Endothelial cell (in vitro differentiated cells): Measurements from ENCODE around the gene GPR107. TPM values are rescaled to one million over a fixed set of nuclear protein-coding genes. Genes with fewer than 3 reads are reported as not detected.

Source experiments
- DNase-seq: peaks from one replicate; pipeline ENCODE4 v3.0.0; 2021; ENCODE audit warnings: low spot score
- H3K27ac Mint-ChIP-seq: one replicate; pipeline ENCODE4 v1.8.0; 2021; ENCODE audit warnings: mixed read lengths, inconsistent platforms; ENCODE audit not compliant: unreplicated experiment
- H3K27me3 Mint-ChIP-seq: one replicate; pipeline ENCODE4 v1.8.0; 2021; ENCODE audit warnings: mild to moderate bottlenecking, moderate library complexity, mixed read lengths, inconsistent platforms; ENCODE audit not compliant: unreplicated experiment
- H3K36me3 Mint-ChIP-seq: one replicate; pipeline ENCODE4 v1.8.0; 2021; ENCODE audit warnings: mild to moderate bottlenecking, low read depth, mixed read lengths, inconsistent platforms; ENCODE audit not compliant: unreplicated experiment
- H3K4me1 Mint-ChIP-seq: one replicate; pipeline ENCODE4 v1.8.0; 2021; ENCODE audit warnings: mild to moderate bottlenecking, mixed read lengths, inconsistent platforms; ENCODE audit not compliant: unreplicated experiment
- H3K4me3 Mint-ChIP-seq: one replicate; pipeline ENCODE4 v1.8.0; 2021; ENCODE audit warnings: mild to moderate bottlenecking, mixed read lengths, inconsistent platforms; ENCODE audit not compliant: unreplicated experiment
- H3K9me3 Mint-ChIP-seq: one replicate; pipeline ENCODE4 v1.8.0; 2021; ENCODE audit warnings: mixed read lengths, inconsistent platforms; ENCODE audit not compliant: unreplicated experiment
- total RNA-seq: library from RNA; stranded (reverse); fragmentation: NEBNext Ultra II Directional; extraction: Animal tissue kit (Norgen Biotek cat#: 25700); gene quantifications from one replicate; pipeline ENCODE4 v1.2.1, GENCODE V29; 2021; ENCODE audit not compliant: unreplicated experiment
- TF ChIP-seq, protein P1 (sequence below): fragments of 200-600 bp; sonication (generic); IDR thresholded peaks from one replicate; pipeline ENCODE4 v1.5.0; 2021; ENCODE audit warnings: antibody characterized with exemption; ENCODE audit not compliant: unreplicated experiment

GPR107 gene
- total RNA-seq, 1 donor from 2014 or later, result 63.5 TPM

DNA sequence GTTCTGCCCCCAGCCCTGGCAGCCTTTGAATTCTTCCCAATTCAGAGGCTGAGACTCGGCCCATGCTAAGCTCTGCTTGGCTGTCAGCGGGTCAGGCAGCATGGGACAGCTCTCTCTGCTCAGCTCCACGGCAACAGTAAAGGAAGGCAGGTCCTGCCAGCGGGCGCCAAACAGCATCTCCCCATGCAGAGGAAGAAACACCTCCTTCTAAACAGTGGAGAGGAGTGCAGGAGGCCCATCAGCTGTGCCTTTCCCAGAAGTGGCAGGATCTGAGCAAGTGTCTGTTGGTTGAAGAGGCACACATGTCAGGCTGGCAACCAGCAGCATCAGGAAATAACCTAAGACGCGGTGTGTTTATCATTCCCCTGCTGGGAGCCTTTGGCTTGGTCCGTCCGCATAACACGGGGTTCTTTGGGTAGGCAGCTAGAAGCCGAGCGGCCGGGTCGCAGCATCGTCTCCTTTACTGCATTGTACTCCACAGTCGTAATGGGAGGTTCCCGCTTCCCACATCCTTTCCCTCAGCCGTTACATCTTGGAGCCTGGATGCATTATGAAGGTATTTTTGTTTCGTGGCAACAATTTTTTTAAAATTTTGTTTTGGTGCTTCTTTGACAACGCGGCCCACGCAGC is 75.8 kb downstream of the GPR107 start:
- no peaks in the 10 kb centered on the region for H3K27me3 Mint-ChIP-seq
- no peak overlapping the region for H3K27ac Mint-ChIP-seq
- DNase-seq, result no peak
- H3K4me1 Mint-ChIP-seq, result no peaks in the 10 kb centered on the region
- peaks cover 31% of the 10 kb centered on the region for H3K36me3 Mint-ChIP-seq
- TF ChIP-seq, protein P1, sequence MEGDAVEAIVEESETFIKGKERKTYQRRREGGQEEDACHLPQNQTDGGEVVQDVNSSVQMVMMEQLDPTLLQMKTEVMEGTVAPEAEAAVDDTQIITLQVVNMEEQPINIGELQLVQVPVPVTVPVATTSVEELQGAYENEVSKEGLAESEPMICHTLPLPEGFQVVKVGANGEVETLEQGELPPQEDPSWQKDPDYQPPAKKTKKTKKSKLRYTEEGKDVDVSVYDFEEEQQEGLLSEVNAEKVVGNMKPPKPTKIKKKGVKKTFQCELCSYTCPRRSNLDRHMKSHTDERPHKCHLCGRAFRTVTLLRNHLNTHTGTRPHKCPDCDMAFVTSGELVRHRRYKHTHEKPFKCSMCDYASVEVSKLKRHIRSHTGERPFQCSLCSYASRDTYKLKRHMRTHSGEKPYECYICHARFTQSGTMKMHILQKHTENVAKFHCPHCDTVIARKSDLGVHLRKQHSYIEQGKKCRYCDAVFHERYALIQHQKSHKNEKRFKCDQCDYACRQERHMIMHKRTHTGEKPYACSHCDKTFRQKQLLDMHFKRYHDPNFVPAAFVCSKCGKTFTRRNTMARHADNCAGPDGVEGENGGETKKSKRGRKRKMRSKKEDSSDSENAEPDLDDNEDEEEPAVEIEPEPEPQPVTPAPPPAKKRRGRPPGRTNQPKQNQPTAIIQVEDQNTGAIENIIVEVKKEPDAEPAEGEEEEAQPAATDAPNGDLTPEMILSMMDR, result no peak
- no peak overlapping the region for H3K4me3 Mint-ChIP-seq
- H3K9me3 Mint-ChIP-seq, result no peaks in the 10 kb centered on the region

DNA sequence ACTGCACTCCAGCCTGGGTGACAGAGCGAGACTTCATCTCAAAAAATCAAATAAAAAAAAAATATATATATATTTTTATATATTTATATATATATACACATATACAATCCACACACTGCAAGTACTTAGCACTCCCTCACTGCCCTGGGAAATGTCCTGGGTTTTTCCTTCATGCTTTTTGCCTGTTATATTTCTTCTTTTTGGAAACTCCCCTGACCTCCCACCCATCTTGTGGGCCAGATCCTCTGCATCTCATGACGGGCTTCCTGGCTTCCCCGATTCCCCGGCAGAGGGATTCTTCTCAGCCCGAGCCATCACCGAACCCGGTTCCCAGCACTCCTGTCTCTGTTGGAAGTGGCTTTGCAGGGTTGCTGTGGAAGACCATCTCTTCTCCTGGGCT is 79.0 kb downstream of the GPR107 start:
- Mint-ChIP-seq H3K27ac (no peak overlapping the region), H3K4me1 (peaks cover 5% of the 10 kb centered on the region), H3K4me3 (no peak overlapping the region), H3K9me3 (no peaks in the 10 kb centered on the region), H3K27me3 (no peaks in the 10 kb centered on the region), H3K36me3 (peaks cover 37% of the 10 kb centered on the region)
- DNase-seq, result no peak
- TF ChIP-seq, protein P1, result no peak

DNA sequence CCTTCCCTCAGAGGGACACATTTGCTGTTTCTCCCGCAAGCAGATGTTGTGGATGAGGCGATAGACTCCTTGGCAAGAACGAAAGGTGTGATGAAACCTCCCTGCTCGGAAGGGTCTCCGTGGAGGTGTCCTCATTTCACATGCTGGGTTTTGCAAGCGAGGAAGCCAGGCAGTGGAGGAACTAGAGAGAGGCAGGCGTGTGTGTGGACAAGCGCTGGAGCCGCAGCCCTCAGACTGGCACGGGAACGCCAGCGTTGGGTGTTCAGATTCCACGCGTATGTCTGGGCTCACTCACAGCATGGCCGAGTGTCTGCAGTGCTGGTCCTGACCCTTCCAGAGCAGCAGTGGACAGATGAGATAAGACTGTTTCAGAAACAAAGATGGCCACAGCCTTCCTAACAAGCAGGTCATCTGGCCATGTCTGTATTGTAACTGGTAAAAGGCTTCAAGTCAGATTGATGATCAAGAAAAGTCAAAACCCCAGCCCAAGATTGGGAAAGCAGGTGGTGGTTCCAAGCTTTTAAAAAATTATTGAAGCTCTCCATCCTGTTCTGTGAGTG is 83.5 kb downstream of the GPR107 start:
- Mint-ChIP-seq H3K4me1 (peaks cover 17% of the 10 kb centered on the region), H3K9me3 (no peaks in the 10 kb centered on the region), H3K27ac (peak overlapping the region; percentile 77), H3K27me3 (peaks cover 3% of the 10 kb centered on the region), H3K4me3 (no peak overlapping the region), H3K36me3 (peaks cover 29% of the 10 kb centered on the region)
- TF ChIP-seq, protein P1, result no peak
- DNase-seq, result no peak

DNA sequence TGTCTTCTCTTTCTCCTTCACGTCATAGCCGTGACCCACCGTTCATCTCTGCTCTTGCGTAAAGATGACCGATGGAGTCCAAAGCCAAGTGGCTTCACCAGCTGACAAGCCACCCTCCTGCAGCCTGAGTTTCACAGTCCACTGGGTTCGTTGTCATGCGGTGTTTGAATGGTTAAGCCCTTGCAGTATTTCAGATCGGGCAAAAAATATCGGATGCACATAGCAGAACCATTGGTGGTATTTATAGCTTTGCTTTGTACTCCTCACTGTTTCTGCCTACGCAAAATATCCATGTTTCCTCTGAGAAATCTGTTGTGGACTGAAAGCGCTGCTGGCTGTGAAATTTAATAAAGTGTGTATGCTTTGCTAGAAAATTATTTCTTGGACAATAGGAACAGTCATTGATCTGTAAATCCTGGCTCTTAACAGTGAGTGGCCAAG is 84.0 kb downstream of the GPR107 start:
- peaks cover 17% of the 10 kb centered on the region for H3K4me1 Mint-ChIP-seq
- TF ChIP-seq, protein P1, result no peak
- DNase-seq, result no peak
- H3K36me3 Mint-ChIP-seq, result peaks cover 29% of the 10 kb centered on the region
- peak overlapping the region; percentile 77 for H3K27ac Mint-ChIP-seq
- H3K27me3 Mint-ChIP-seq, result peaks cover 3% of the 10 kb centered on the region
- H3K9me3 Mint-ChIP-seq, result no peaks in the 10 kb centered on the region
- no peak overlapping the region for H3K4me3 Mint-ChIP-seq

DNA sequence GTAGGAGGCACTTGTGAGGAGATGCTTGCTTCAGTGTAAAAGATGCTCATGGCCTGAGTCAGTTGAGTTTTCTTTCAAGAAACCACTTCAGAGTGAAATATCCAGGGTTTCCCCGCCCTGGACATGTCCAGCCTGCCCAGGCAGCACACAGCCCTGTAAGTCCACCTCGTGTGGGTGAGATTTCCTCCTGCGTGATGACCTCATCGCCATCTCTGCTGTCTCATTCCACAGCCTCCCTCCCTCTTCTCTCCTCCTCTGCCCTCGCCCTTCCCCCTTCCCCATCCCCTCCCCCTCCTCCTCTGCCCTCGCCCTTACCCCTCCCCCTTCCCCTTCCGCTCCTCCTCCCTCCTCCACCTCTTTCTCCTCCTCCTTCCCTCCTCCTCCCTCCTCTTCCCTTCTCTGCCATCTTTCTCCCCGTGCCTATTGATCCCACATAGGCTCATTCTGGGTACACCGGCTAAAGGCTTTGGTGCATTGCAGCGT is 84.5 kb downstream of the GPR107 start:
- TF ChIP-seq, protein P1, result no peak
- H3K4me3 Mint-ChIP-seq, result no peak overlapping the region
- H3K27me3 Mint-ChIP-seq, result peaks cover 3% of the 10 kb centered on the region
- peaks cover 24% of the 10 kb centered on the region for H3K36me3 Mint-ChIP-seq
- H3K4me1 Mint-ChIP-seq, result peaks cover 17% of the 10 kb centered on the region
- no peak overlapping the region for H3K27ac Mint-ChIP-seq
- H3K9me3 Mint-ChIP-seq, result no peaks in the 10 kb centered on the region
- DNase-seq, result no peak
